ENCODE measurements around the gene PTPRZ1. TPM values are rescaled to one million over a fixed set of nuclear protein-coding genes. Genes with fewer than 3 reads are reported as not detected.

The PTPRZ1 gene
- total and polyA plus RNA-seq, 2 of the 13 experiments (the other 11 are each of a cell fraction or from before 2014, with no cell fraction given): not detected

DNA sequence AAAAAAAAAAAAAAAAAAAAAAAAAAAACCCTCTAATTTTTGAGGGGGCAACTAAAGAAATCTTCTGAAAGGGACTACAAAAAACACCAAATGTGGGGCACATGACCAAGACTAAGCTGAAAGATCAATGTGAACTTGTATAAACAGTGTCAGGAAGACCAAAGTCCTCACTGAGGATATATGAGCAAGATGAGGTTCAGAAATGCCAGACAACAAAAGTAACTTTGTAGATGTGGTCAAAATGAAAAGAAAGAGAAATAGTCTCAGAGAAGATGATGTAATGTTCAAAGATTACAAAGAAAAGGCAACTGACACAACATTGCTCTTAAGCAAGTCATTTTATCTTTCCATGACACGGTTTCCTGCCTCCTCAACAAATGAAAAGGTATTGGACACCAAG, 48.7 kb upstream of the PTPRZ1 start (continued):
- no peak for TF ChIP-seq RBM39 (IDR thresholded peaks at IDR 0.05; ENCODE audit: low read depth, low read length, poor library complexity, severe bottlenecking)
- TF ChIP-seq CREB1 (IDR thresholded peaks at IDR 0.05): no peak
- peak; percentile 62; the same call in 1 of the 2 replicates for TF ChIP-seq CREB1 (CRISPR knock-in tag; IDR thresholded peaks at IDR 0.05)
- TF ChIP-seq FOSL1 (CRISPR knock-in tag; IDR thresholded peaks at IDR 0.05; ENCODE audit: borderline replicate concordance): no peak
- TF ChIP-seq ZNF614 (CRISPR knock-in tag; IDR thresholded peaks at IDR 0.05; ENCODE audit: borderline replicate concordance): 0 out of 2 replicates have a peak, but pooled peaks have one; percentile 48
- TF ChIP-seq SNAPC2 (CRISPR knock-in tag; IDR thresholded peaks at IDR 0.05): no peak
- TF ChIP-seq ZNF180 (CRISPR knock-in tag; IDR thresholded peaks at IDR 0.05; ENCODE audit: borderline replicate concordance, low read depth): no peak
- no peak for TF ChIP-seq GTF2F1 (IDR thresholded peaks at IDR 0.05; ENCODE audit: low read length)
- TF ChIP-seq, protein P1, sequence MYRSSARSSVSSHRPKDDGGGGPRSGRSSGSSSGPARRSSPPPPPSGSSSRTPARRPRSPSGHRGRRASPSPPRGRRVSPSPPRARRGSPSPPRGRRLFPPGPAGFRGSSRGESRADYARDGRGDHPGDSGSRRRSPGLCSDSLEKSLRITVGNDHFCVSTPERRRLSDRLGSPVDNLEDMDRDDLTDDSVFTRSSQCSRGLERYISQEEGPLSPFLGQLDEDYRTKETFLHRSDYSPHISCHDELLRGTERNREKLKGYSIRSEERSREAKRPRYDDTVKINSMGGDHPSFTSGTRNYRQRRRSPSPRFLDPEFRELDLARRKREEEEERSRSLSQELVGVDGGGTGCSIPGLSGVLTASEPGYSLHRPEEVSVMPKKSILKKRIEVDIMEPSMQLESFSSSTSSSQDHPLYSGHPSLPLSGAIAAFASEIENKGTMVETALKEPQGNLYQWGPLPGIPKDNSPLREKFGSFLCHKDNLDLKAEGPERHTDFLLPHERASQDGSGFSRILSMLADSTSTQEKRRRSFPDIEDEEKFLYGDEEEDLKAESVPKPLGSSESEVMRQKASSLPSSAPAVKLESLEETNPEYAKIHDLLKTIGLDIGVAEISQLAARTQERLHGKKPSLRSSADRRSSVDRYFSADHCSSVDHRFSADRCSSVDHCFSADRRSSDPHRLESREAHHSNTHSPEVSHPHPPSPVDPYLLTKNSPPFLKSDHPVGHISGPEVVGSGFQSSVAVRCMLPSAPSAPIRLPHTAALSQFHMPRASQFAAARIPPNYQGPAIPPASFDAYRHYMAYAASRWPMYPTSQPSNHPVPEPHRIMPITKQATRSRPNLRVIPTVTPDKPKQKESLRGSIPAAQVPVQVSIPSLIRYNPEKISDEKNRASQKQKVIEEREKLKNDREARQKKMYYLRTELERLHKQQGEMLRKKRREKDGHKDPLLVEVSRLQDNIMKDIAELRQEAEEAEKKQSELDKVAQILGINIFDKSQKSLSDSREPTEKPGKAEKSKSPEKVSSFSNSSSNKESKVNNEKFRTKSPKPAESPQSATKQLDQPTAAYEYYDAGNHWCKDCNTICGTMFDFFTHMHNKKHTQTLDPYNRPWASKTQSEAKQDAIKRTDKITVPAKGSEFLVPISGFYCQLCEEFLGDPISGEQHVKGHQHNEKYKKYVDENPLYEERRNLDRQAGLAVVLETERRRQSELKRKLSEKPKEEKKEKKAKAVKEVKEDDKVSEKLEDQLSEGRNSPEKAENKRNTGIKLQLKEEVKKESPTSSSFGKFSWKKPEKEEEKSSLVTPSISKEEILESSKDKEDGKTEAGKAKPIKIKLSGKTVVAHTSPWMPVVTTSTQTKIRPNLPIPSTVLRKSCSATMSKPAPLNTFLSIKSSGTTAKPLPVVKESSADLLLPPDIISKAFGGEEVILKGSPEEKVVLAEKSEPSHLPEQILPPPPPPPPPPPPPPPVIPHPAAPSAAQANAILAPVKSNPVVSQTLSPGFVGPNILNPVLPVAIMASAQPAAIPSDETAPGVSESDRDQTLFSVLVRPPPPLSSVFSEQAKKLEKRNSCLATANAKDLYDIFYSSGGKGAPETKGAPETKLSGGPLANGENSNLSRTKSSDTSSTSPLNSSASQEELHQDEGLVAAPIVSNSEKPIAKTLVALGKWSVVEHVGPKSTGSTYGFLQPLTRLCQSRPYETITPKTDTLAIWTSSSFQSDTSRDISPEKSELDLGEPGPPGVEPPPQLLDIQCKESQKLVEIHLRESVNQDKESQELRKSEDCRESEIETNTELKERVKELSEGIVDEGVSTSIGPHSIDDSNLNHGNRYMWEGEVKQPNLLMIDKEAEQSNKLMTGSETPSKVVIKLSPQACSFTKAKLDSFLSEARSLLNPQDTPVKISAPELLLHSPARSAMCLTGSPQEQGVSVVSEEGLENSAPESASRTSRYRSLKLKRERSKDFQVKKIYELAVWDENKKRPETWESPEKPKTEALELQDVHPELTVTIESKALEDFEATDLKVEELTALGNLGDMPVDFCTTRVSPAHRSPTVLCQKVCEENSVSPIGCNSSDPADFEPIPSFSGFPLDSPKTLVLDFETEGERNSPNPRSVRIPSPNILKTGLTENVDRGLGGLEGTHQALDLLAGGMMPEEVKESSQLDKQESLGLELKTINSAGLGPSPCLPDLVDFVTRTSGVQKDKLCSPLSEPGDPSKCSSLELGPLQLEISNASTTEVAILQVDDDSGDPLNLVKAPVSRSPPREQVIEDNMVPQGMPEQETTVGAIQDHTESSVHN (CRISPR knock-in tag; IDR thresholded peaks at IDR 0.05): no peak
- peak; percentile 19; the same call in 1 of the 2 replicates for TF ChIP-seq ZNF878 (CRISPR knock-in tag; IDR thresholded peaks at IDR 0.05)
- TF ChIP-seq, protein P2, sequence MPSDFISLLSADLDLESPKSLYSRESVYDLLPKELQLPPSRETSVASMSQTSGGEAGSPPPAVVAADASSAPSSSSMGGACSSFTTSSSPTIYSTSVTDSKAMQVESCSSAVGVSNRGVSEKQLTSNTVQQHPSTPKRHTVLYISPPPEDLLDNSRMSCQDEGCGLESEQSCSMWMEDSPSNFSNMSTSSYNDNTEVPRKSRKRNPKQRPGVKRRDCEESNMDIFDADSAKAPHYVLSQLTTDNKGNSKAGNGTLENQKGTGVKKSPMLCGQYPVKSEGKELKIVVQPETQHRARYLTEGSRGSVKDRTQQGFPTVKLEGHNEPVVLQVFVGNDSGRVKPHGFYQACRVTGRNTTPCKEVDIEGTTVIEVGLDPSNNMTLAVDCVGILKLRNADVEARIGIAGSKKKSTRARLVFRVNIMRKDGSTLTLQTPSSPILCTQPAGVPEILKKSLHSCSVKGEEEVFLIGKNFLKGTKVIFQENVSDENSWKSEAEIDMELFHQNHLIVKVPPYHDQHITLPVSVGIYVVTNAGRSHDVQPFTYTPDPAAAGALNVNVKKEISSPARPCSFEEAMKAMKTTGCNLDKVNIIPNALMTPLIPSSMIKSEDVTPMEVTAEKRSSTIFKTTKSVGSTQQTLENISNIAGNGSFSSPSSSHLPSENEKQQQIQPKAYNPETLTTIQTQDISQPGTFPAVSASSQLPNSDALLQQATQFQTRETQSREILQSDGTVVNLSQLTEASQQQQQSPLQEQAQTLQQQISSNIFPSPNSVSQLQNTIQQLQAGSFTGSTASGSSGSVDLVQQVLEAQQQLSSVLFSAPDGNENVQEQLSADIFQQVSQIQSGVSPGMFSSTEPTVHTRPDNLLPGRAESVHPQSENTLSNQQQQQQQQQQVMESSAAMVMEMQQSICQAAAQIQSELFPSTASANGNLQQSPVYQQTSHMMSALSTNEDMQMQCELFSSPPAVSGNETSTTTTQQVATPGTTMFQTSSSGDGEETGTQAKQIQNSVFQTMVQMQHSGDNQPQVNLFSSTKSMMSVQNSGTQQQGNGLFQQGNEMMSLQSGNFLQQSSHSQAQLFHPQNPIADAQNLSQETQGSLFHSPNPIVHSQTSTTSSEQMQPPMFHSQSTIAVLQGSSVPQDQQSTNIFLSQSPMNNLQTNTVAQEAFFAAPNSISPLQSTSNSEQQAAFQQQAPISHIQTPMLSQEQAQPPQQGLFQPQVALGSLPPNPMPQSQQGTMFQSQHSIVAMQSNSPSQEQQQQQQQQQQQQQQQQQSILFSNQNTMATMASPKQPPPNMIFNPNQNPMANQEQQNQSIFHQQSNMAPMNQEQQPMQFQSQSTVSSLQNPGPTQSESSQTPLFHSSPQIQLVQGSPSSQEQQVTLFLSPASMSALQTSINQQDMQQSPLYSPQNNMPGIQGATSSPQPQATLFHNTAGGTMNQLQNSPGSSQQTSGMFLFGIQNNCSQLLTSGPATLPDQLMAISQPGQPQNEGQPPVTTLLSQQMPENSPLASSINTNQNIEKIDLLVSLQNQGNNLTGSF (CRISPR knock-in tag; IDR thresholded peaks at IDR 0.05): no peak
- TF ChIP-seq ZNF136 (CRISPR knock-in tag; IDR thresholded peaks at IDR 0.05; ENCODE audit: low read depth): no peak
- no peak for TF ChIP-seq ZNF773 (CRISPR knock-in tag; IDR thresholded peaks at IDR 0.05; ENCODE audit: borderline replicate concordance)
- TF ChIP-seq, protein P3, sequence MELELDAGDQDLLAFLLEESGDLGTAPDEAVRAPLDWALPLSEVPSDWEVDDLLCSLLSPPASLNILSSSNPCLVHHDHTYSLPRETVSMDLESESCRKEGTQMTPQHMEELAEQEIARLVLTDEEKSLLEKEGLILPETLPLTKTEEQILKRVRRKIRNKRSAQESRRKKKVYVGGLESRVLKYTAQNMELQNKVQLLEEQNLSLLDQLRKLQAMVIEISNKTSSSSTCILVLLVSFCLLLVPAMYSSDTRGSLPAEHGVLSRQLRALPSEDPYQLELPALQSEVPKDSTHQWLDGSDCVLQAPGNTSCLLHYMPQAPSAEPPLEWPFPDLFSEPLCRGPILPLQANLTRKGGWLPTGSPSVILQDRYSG (CRISPR knock-in tag; IDR thresholded peaks at IDR 0.05): no peak
- TF ChIP-seq, protein P4, sequence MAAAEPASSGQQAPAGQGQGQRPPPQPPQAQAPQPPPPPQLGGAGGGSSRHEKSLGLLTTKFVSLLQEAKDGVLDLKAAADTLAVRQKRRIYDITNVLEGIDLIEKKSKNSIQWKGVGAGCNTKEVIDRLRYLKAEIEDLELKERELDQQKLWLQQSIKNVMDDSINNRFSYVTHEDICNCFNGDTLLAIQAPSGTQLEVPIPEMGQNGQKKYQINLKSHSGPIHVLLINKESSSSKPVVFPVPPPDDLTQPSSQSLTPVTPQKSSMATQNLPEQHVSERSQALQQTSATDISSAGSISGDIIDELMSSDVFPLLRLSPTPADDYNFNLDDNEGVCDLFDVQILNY (CRISPR knock-in tag; conservative IDR thresholded peaks at IDR 0.05): no peak
